Measurements from ENCODE around the gene TCF4.

The TCF4 gene

DNA sequence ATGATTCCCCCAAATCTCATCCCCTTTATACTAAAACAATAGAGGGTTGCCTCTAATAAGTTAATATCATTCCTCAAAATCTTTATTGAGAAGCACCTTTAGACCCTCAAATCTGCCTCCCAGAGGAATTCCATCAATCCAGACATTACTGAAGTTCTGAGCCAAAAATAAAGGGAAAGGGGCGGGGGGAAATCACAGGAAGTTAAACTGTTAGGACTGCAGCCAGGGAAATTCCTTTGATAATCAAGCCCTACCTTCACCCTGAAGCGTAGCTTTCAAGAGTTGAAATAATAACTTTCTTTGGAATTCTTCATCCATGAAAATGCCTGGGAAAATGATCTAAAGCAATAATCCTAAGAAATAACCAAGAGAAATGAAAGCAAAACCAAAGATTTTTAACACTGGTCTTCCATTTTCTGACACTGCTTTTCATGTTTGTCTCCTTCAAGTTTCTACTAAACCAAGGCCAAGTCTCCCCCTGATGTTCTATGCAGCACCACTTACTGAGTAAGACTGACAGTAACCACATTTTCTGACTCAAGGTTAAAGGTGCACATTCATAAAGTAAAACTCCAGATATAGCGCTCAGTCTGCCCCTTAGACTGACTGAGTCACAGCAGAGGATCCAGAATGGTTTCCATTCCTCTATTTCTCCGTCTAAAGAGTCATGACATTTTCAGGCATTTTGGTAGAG, 78.2 kb downstream of the TCF4 start:
- Mint-ChIP-seq H3K27me3 (ENCODE audit: low read depth, poor library complexity) (no peaks in the 10 kb centered on the region), H3K4me1 (peaks cover 31% of the 10 kb centered on the region), H3K4me3 (no peak overlapping the region), H3K27ac (peak overlapping the region; percentile 94), H3K36me3 (ENCODE audit: low read depth) (peaks cover 9% of the 10 kb centered on the region), H3K9me3 (no peaks in the 10 kb centered on the region)
- TF ChIP-seq, protein P1, sequence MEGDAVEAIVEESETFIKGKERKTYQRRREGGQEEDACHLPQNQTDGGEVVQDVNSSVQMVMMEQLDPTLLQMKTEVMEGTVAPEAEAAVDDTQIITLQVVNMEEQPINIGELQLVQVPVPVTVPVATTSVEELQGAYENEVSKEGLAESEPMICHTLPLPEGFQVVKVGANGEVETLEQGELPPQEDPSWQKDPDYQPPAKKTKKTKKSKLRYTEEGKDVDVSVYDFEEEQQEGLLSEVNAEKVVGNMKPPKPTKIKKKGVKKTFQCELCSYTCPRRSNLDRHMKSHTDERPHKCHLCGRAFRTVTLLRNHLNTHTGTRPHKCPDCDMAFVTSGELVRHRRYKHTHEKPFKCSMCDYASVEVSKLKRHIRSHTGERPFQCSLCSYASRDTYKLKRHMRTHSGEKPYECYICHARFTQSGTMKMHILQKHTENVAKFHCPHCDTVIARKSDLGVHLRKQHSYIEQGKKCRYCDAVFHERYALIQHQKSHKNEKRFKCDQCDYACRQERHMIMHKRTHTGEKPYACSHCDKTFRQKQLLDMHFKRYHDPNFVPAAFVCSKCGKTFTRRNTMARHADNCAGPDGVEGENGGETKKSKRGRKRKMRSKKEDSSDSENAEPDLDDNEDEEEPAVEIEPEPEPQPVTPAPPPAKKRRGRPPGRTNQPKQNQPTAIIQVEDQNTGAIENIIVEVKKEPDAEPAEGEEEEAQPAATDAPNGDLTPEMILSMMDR (IDR thresholded peaks at IDR 0.05) = no peak
- DNase-seq = no peak

DNA sequence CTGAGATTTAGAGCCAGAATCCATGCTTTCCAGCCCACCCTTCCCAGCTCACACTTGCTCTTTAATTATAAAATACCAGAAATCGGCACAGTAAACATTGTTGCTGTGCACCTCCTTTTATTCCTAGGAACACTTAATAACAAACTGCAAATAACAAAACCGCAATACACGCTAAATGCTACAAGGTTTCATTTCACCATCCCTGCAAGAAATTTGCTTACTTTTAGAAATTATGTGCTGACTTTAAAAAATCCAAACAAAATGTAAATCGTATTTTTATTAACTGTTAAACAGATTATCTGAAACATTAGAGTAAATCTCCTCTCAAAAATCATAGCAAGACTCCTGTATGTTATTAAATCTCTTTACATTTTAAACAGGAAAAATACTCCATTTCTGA, 79.3 kb downstream of the TCF4 start:
- no peaks in the 10 kb centered on the region for H3K9me3 Mint-ChIP-seq
- no peak overlapping the region for H3K27ac Mint-ChIP-seq
- DNase-seq = no peak
- peaks cover 40% of the 10 kb centered on the region for H3K4me1 Mint-ChIP-seq
- no peak overlapping the region for H3K4me3 Mint-ChIP-seq
- H3K36me3 Mint-ChIP-seq (ENCODE audit: low read depth) = peaks cover 18% of the 10 kb centered on the region
- TF ChIP-seq, protein P1 (IDR thresholded peaks at IDR 0.05) = no peak
- H3K27me3 Mint-ChIP-seq (ENCODE audit: low read depth, poor library complexity) = no peaks in the 10 kb centered on the region

DNA sequence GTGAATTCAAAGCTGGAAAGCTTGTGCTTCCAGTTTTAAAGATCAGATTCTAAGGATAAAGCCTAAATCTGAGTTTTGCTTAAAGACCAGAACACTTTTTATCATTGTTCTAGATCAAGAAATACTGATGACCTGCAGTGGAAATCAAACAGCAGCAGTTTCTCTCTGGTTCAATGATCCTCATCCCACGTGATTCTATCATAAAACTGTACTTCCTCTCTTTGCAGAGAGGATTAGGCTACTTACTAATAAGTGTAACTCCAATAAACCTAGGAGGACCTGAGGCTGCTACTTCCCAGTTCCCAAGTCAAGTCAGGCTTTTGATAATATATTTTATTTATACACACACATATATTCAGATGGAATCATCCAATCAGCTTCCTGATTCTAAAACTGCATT, 81.9 kb downstream of the TCF4 start:
- Mint-ChIP-seq H3K27me3 (ENCODE audit: low read depth, poor library complexity) (no peaks in the 10 kb centered on the region), H3K9me3 (no peaks in the 10 kb centered on the region), H3K4me3 (no peak overlapping the region), H3K27ac (no peak overlapping the region), H3K4me1 (peaks cover 63% of the 10 kb centered on the region), H3K36me3 (ENCODE audit: low read depth) (peaks cover 18% of the 10 kb centered on the region)
- no peak for DNase-seq
- TF ChIP-seq, protein P1 (IDR thresholded peaks at IDR 0.05) = no peak

DNA sequence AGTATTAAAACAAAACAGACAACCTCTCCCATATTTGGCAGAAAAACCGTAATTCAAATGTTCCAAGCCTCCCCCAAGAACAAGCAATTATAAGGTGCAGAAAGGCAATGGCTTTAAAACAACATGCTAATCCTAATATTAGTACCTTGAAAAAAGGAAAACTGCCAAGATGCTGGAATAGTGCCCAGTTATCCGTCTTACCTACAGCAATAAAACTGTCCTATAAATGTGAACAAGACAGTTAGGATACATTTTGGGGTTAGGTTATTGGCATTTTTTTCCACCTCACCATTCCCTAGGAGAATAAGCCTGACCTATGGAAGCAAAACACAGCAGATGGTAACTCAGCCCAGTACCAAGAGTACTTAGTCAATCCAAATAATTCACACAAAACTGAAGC, 83.2 kb downstream of the TCF4 start:
- H3K4me1 Mint-ChIP-seq = peaks cover 62% of the 10 kb centered on the region
- no peak overlapping the region for H3K4me3 Mint-ChIP-seq
- no peak for DNase-seq
- TF ChIP-seq, protein P1 (IDR thresholded peaks at IDR 0.05) = no peak
- H3K36me3 Mint-ChIP-seq (ENCODE audit: low read depth) = peaks cover 18% of the 10 kb centered on the region
- no peaks in the 10 kb centered on the region for H3K27me3 Mint-ChIP-seq (ENCODE audit: low read depth, poor library complexity)
- H3K9me3 Mint-ChIP-seq = no peaks in the 10 kb centered on the region
- no peak overlapping the region for H3K27ac Mint-ChIP-seq

DNA sequence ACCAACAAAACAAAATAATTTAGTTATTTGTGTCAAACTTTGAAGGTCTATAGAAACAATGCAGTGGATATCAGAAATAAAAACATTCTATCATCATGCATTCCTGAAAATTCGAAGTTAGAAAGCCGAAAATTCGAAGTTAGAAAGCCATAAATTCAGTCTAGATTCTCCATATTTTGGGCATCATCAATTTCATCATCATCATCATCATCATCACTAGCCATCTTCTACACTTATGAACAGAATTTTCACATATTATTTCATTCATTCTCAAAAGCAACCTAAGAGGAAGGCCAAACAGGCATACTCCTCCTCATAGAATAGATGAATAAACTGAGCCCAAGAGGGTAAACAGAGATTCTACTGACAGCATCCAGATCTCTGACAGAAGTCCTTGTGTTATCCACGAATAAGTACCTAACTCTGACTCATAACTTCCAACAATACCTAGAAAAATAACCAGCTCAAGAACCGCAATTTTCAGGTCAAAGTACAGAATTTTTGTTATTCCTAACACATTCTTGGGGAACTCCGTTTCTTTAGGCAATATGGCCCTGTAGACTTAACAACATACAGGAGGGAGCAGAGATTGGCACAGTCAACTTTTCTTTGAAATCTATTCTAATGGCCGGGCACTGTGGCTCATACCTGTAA, 84.7 kb downstream of the TCF4 start:
- Mint-ChIP-seq H3K4me1 (peaks cover 65% of the 10 kb centered on the region), H3K4me3 (no peak overlapping the region), H3K9me3 (no peaks in the 10 kb centered on the region), H3K27me3 (ENCODE audit: low read depth, poor library complexity) (no peaks in the 10 kb centered on the region), H3K36me3 (ENCODE audit: low read depth) (peaks cover 18% of the 10 kb centered on the region), H3K27ac (no peak overlapping the region)
- DNase-seq = no peak
- TF ChIP-seq, protein P1 (IDR thresholded peaks at IDR 0.05) = no peak
